Measurements from ENCODE around the gene TCP11. TPM values are rescaled to one million over a fixed set of nuclear protein-coding genes. Genes with fewer than 3 reads are reported as not detected.

The TCP11 gene
- polyA plus RNA-seq, 4 donors = 2.2 to 3.1 (median 2.4) TPM

DNA sequence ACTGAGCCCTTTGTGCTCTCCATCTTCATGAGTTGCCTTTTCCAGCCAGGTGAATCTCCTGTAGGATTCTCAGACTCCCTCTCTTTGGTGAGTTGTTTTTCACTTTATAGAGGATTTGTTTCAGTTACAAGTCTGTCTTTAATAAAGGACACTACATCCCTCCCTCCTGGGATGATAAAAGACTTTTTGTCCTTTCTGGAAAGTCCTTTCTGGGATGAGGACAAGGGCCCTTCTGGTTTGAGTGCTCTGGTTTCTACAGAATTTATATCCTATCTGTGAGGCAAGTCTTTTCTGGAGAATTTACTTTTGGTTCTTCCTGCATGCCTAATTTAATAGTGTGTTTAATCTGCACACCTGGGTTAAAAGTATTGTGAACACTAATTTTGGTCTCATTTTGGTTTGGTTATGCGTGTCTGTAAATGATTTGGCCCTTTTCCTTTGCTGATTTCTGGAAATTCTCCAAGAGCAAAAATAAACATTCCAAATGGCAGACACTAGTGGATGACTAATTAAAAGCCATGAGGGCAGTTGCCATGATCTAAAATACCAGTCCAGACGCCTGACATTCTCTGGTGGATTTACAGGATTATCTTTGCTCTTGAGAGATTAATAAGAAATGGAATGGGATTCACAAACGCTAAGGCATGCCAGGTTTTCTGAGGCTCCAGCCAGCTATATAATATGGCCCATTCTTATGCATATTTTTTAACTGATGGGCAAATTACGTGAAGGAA, 44.8 kb downstream of the TCP11 start:
- DNase-seq (ENCODE audit: low read depth in 4 of 4, low spot score in 3 of 4) = no peak

DNA sequence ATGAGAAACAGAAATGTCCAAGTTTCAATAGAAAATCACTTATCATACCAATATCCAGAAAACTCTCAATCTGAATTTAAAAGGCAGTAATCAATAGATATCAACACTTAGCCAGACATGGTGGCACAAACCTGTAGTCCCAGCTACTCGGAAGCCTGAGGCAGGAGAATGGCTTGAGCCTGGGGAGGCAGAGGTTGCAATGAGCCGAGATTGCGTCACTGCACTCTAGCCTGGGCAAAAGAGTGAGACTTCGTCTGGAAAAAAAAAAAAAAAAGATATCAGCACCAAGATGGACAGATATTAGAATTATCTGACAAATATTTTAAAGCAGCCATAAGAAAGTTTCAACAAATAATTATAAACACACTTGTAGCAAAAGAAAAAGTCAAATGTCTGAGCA, 47.0 kb downstream of the TCP11 start:
- no peak for DNase-seq (ENCODE audit: low read depth in 4 of 4, low spot score in 3 of 4)

DNA sequence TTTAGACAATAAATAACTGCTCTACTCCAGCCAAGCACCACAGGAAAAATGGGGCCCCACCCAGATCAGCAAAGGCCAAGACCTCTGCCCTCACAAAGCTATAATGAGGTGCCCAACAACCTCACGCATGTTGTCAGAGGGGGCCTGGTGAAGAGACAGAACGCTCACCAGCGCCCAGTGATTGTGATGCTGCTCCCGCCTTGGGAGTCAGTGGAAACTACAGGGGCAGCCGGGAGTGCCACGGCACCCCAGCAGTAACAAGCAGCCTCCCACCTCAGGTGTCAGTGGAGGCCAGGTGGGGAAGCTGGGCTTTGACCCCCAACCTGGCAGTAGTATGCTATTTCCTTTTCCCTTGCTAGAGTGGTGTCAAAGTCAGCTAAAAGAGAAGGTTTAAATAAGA, 47.4 kb downstream of the TCP11 start:
- no peak for DNase-seq (ENCODE audit: low read depth in 4 of 4, low spot score in 3 of 4)

DNA sequence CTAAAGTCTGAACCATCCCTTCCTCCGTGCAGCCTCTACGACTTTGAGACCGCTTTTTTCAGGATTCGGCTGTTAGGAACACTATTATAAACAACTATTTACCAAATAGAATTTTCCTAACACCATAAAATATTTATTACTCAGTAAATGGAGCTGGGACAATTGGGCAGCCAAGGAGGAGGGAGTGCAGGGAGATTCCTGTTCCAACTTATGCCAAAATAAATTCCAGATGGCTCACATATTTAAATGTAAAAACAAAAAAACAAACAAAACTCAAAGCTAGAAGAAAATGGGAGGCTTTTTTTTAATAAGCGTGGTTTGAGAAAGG, 48.1 kb downstream of the TCP11 start:
- no peak for DNase-seq (ENCODE audit: low read depth in 4 of 4, low spot score in 3 of 4)

DNA sequence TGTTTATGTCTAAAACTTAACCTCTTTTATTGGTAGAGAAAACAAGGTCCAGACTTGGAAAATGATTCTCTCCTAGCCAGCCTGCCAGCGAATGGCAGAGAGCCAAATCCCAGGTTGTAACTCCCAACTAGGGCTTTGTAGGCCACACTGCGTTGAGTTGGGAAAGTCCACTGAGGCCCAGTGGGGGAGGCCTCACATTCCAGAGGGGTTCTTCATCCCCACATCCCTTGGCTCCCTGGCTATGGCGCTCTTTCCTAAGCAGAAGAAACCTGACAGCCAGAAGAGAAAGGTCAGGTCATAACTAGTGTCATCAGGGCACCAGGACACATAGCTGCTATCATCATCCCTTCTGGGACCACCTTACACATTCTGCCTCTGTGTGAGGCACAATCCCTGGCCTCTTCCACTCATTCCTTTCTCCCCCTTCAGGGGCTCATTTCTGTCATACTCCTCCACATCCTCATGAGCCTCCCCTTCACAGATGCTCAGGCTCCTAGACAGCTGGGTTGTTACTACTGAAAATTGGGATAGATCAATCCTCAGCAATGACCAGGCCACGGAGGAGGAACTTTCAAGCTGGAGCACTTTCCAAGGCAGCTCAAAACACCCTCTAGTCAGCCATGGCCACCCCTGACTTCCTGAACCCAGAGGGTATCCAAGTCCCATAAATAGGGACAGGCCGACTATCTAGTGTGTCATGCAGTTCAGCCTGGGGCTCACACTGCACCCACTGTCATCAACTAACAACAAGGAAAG, 48.6 kb downstream of the TCP11 start:
- no peak for DNase-seq (ENCODE audit: low read depth in 4 of 4, low spot score in 3 of 4)

DNA sequence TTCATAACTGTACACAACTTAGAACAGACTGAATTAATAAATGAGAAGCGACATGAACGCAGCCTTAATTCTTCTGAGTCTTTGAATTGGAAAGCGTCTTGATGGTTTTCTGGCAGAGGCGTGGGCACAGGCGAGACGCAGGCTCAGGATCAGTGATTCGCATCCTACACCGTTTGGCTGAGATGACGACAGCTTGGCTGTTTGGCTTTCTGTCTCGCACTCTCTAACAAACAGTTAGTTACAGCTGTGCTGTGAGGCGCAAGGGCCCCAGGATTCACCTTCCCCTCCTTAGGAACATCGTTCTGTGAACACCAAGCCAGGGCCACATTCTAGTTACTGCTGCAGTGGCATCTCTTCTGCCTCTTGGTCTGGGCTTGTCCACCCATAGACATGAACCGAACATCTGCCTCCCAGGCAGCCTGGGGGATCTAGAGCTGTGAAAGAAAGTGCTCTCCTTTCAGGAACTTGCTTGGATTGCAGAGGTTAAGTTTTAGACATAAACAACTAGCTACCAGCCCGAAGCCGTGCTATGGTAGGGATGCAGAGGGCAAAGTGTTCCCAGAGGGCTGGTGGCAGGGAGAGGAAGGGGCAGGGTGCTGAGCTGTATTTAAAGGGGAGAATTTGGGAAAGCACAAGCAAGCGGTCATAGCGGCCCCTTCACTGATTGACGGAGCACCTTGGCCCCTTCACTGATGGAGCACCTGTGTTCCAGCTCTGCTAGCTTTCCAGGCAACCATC, 49.6 kb downstream of the TCP11 start:
- no peak for DNase-seq (ENCODE audit: low read depth in 4 of 4, low spot score in 3 of 4)

DNA sequence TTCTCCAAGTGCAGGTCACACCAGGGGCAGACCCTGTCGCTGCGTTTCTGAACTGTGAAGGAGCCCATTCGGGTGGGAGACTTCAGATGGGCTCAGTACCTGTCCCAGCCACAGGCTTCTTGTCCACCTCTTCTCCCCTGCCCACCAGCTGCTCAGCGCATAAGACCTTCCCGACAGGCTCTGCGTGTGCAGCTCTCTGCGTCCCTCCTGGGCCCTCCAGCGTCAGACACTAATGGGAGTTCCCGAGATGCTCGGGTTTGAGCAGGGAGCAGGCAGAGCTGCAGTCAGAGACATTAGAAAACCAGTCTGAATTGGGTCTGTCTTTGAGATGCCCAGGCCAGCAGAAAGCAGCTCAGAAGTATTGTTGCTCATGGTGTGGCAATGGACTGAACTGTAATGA, 50.4 kb downstream of the TCP11 start:
- DNase-seq (ENCODE audit: low read depth in 4 of 4, low spot score in 3 of 4) = no peak

DNA sequence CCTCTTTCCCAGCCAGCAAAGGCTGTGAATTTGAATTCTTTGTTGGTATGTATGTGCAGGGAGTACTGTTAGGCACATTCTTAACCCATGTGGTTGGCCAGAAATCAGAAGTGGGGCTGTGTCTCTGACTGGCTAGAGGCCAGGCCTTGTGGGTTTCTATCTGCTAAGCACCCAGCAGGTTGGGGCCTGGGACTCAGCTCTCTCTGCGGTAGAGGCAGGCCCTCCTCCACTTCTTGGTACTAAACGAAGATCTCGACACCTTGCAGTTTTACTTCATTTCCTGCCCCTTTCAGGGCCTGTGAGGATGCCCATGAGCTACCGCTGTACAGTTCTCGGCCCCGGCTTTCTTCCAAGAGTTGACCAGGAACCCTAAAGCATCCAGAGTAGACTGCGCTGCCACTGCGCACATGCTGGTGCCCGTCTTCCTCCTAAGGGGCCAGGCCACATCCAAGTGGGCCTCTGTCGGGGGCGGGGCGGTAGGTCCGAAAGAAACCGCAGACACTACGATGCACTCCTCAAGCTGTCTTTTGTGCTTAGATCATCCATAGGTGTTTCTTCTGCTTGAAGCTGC, 51.1 kb downstream of the TCP11 start:
- no peak for DNase-seq (ENCODE audit: low read depth in 4 of 4, low spot score in 3 of 4)

DNA sequence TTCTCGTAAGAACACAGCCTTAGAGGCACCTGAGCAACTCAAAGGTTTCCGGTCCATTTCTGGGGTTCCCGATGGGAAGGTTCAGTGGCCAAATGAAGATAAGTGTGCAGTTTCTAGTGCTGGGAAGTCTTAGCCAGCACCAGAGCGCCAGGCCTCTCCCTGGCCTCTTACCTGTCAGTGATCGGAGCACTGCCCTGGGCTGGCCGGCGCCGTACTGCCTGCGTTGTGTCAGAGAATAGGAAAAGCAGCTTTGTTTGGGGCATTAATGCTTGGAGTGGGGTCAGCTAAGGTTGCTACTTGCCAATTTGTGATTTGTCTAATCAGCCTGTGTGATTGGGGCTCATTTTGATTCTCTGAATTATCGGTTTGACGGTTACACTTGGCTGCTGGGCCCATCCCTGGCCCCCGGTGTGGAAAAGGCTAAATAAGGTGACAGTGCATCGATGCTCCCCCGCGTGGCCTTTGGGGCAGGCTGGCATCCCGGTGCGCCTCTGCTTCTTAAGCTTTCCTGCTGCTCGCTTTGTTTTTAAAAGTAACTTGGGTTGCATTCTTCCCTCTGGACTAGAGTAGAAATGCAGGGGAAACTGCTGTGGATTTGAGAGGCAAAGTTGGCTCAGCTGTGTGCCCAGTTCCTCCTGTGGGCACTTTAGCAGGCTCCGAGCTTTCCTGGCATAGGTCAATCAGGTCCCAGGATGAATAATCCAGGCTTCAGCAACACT, 51.8 kb downstream of the TCP11 start:
- no peak for DNase-seq (ENCODE audit: low read depth in 4 of 4, low spot score in 3 of 4)

DNA sequence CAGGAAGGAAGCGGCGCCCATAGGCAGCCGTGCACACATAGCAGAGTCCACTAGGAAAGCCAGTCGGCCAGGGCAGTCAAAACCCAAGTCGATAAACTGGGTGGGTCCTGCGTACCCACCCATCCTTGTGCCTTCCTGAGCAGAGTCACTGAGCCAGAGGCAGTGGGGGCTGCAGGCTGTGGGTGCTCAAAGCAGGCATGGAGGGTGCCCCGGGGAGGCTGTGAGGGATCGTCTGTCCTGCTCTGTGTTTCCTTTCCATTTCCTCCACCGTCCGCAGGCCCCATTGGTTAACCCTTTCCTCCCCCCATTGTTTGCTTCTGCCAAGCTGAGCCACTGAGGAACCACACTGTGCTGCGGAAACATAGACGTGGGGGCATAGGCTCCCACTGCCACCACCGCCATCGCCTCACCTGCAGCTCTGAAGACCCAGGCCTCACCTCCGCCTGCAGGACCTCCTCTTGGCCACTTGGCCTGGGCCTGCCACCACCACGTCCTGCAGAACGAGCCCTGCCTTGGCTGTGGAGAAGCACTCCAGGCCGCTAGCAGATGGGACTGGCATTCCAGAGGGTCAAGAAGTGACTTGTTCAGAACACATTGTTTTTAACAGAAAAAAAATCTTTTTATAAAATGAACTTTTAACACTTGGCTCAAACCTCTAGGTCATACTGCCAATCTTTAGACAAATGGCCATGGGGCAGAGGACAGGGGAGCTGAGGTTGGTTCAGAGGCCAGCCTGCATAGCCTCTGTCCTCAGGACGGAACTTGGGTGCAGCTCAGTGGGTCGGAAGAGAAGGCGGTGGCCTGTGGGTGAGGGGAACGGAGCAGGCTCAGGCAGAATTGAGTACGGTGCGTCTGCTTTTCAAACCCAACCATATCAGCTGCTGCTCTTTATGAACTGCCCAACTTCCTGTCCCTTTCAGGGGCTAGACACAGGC, 52.6 kb downstream of the TCP11 start:
- DNase-seq (ENCODE audit: low read depth in 4 of 4, low spot score in 3 of 4) = no peak

DNA sequence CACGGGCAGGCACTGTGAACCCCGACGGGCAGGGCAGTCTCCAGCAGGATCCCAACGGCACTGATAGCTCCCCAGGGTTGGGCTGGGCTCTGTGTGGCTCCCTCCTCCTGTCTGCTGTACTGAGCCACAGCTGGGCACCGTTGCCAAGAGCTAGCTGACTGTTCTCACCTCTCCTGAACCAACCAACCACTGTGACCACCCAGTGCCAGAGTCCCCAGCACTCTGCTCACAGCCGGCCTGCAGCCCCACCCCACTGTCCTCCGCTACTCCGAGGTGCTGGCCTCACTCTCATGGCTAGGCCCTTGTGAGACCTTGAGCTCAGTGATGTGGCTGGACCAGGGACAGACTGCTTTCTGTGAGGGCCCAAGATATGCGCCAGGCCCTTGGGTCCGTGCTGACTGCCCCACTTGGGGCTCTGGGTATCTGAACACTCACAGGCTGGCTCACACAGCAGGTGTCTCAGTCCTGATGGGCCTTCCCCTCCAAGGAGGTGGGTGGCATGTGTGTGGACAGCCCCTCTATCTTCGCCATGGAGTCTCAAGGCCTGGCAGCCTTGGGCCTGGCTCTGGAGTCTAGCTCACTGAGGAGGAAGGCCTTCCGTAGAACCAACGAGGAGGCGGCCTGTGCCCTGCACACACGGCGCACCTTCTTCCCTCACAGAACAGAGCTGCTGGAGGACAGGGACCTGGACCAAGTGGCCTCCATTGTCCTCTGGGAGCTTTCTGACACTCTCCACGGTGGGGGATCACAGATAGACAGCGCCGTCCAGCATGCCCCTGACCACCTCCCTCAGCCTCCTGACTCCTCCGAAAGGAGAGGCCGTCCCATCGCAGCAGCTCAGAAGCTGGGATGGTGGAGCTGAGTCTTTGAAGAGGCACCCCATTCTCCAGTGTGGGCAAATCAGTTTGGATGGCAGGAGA, 53.5 kb downstream of the TCP11 start:
- no peak for DNase-seq (ENCODE audit: low read depth in 4 of 4, low spot score in 3 of 4)

DNA sequence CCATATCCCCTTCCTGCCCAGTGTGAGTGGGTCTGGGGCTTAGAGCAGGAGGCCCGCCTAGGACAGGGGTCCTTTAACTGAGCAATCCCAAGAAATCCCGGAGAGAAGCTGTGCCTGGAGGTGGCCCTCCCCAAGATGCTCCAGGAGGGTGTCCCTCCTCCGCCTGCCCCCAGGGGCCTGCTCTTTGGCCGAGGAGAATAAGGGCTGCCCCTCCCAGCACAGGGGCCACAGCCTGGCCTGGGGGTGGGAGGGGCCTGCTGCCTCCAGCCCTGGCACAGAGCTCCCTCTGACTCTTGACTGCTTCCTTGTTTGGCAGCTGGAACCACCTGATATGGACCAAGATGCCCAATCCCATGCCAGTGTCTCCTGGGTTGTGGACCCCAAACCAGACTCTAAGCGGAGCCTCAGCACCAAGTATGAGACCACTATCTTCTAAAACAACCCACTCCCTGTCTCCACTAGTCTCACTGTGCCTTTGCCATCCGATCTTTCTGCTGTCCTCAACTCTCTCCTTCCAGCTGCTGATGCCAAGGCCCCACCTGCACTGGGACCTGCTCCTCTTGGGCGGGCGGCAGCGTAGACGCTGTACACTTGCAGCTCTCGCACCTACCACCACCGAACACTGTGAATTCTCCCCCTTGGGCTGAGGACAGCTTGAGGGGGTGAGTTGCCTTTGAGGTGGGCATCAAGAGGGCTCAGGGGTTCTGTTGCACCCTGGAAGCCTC, 54.3 kb downstream of the TCP11 start:
- no peak for DNase-seq (ENCODE audit: low read depth in 4 of 4, low spot score in 3 of 4)

DNA sequence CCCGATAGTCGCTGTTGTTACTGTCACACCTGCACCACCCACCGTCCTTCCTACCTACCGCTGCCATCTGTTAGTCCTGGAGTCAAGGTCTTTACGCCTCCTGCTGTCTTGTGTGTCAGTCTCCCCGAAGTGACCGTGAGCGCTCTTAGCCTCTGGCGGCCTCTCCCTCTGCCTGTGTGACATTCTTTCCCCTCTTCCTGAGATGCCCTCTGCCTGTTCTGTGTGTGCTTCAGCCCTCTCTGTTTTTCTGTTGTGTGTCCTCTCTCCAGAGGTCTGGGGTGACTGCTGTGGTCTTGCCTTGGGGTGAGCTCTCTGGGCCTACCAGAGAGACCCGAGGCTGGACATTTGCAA, 54.9 kb downstream of the TCP11 start:
- DNase-seq (ENCODE audit: low read depth in 4 of 4, low spot score in 3 of 4) = no peak

DNA sequence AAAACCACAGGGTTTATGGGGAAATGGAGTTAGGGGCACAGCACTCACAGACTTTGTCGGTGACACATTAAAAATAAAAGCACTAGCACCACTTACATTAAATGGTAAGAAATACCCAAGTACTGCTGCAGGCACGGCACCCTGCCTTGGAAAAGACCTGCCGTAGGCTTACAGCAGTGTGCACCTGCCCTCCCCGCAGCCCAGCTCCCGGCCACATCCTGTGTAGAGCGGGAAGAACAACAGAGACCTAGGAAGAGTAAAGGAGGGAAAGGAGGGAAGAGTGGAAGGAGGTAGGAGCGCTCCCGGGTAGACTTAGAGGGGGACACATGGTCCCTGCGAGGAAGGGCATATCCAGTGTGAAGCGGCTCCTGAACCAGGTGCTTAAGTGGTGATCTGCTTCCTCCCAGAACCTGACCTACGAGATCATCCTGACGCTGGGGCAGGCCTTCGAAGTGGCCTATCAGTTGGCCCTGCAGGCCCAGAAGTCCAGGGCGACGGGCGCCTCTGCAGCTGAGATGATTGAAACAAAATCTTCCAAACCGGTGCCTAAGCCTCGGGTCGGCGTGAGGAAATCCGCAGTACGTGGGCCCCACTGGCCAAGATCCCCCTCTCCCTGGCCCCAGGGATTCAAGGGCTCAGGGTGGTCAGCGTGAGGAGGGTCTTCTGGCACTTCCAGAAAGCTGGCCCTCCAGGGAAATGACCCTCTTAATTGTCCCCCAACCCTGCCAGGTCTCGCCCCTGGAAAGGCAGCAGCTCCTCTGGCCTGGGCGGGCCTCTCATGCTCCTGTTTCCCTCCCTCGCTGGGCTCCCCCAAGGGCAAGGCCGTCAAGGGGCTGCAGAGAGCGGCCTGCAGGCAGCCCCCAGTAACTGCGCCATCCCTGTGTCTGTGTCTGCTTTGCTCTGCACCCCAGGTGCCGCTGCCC, 55.5 kb downstream of the TCP11 start:
- no peak for DNase-seq (ENCODE audit: low read depth in 4 of 4, low spot score in 3 of 4)

DNA sequence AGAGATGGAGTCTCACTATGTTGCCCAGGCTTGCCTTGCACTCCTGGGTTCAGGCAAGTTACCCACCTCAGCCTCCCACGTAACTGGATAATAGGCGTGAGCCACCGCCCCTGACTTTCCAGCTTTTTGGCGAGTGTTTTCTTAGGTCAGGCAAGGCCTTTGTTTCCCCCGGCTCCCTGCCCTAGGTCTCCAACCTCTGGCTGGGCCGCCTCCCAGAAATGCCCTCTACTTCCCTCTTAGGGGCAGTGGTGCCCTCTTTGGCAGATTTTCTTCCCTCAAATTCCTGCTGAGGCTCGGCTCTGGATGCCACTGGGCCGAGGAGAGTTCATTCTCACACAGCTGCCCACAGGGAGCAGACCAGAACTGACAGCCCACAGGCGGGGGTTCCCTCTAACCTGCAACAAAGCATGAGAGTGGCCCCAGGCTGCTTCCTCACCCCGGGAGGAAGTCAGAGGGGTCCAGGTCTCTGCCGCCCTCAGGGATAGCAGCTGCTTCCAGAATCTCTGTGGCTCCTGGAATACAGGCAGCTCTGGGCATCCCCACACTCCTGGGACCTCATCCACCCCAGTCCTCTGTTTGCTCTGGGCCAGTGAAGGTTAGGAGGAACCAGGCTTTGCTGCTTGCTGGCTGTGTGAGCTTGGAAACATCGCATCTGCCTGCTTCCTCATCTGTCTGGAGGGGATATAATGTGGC, 56.5 kb downstream of the TCP11 start:
- DNase-seq (ENCODE audit: low read depth in 4 of 4, low spot score in 3 of 4) = no peak

DNA sequence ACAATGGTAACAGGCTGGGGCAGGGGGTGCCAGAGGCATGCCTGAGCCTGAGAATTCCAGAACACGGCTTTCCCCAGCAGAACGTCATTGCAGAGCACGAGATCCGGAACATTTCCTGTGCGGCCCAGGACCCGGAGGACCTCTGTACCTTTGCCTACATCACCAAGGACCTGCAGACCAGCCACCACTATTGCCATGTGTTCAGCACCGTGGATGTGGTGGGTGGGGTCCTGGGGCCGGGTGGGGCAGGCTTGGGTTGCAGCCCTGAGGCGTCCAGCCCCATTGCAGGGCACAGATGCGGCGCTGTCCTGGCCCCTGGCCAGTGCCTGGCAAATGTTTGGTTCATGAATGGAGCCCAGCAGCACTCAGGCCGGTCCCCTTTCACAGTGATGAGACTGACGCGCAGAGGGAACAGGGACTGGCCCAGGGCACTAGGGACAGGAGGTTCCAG, 57.1 kb downstream of the TCP11 start:
- no peak for DNase-seq (ENCODE audit: low read depth in 4 of 4, low spot score in 3 of 4)

All from right renal pelvis (tissue), 4 donors.